Mucosa of gallbladder (tissue), 1 donor: ENCODE measurements around the gene DAZL. TPM values are rescaled to one million over a fixed set of nuclear protein-coding genes. Genes with fewer than 3 reads are reported as not detected.

Experiments
- DNase-seq: peaks from one replicate; pipeline ENCODE4 v3.0.0-alpha.2; 2020; ENCODE audit warnings: low spot score
- total RNA-seq: library from RNA; stranded (reverse); gene quantifications from one replicate; pipeline ENCODE4 v1.2.1, GENCODE V29; 2021
- donor health status: DM: no; HTN: no; CAD: no.

DAZL gene
- total RNA-seq, 1 donor from 2014 or later: not detected

DNA sequence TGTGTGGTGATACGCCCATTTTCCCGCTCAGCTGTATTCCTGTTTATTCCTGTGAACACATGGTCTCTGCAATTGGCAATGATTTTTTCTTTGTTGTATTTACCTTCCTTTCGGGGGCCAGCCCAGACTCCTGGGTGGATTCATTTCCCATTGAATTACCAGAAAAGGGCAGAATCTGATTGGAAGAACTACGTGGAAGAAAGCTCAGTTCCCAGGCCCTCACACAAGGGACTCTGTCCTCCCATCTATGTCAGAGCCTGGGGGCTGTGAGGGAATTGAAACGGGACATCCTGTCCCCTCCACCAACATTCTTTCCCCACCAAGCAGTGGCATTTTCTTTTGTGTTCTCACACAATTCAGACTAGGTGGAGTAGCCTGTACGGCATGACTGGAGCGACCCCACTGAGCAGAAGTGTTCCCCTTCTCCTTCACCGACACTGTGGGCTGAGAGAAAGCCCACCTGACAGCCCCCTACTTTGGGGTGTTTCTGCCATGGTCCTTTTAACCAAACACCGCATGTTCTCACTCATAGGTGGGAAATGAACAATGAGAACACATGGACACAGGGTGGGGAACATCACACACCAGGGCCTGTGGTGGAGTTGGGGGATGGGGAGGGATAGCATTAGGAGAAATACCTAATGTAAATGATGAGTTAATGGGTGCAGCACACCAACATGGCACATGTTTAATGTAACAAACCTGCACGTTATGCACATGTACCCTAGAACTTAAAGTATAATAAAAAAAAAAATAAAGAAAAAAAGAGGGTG lies 59.6 kb downstream of the DAZL start:
- DNase-seq: no peak

DNA sequence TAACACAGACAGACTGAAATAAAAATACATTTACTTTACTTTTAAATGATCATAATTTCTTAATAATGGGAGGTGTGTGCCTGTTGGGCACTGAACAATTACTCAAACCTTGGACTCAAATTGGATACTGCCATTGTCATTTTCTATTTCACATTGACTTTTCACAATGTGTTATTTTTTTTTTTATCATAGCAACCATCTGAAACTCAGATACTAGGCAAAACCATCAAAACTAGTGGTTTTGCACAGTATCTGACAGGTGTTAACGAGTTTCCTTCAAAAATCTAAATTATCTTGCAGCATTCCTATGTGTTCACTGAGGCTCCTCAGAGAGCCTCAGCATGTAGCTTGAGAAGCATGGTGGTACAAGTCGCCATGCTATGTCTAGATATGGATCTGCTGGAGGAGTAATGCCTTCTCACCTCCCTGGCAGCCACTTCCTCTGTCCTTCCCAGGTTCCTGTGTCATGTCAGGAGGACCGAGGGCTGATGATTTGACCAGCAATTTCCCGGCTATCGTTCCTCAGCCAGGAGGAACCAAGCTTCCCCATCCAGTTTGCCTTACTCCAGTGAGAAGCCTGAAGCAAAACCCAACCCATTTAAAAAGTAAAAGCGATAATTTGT lies 61.9 kb downstream of the DAZL start:
- DNase-seq: no peak

GRCh38 chr3:16538507-16538906 lies 66.7 kb downstream of the DAZL start:
- DNase-seq: no peak

DNA sequence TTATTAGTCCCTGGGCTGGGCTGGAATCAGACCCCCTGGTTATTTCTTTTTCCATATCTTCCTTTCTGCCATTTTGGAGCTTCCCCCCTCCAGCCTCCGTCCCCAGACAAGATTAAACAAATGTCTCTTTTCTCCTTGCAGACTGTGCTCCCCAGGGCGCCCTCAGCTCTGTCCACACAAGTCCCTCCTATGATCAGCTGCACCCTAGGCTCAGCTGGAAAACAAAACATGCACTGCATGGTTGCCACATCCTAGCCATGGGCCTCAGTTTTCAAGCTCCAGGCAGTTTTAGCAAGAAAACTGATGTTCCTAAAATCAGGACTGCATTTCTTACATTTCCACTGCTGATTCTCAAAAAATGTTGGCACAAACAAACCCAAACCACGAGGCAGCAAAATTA lies 68.2 kb downstream of the DAZL start:
- no peak for DNase-seq

Other genes with a start within 250 kb of the DAZL start
- gene RFTN1, start 91.7 kb downstream of the DAZL start, total RNA-seq: 11.4 TPM